HG03097 (cell line): ENCODE measurements around the gene STK39.
"Not testable (repeated sequence)": the region's sequence is repeated elsewhere in the genome, so short reads cannot be mapped to it uniquely, and the experiment has no call there.

Experiments
- ATAC-seq: cut with Tn5 transposase; IDR thresholded peaks from one replicate; pipeline ENCODE4 v1.9.1; 2021; ENCODE audit not compliant: unreplicated experiment, low FRiP score

Gene STK39

DNA sequence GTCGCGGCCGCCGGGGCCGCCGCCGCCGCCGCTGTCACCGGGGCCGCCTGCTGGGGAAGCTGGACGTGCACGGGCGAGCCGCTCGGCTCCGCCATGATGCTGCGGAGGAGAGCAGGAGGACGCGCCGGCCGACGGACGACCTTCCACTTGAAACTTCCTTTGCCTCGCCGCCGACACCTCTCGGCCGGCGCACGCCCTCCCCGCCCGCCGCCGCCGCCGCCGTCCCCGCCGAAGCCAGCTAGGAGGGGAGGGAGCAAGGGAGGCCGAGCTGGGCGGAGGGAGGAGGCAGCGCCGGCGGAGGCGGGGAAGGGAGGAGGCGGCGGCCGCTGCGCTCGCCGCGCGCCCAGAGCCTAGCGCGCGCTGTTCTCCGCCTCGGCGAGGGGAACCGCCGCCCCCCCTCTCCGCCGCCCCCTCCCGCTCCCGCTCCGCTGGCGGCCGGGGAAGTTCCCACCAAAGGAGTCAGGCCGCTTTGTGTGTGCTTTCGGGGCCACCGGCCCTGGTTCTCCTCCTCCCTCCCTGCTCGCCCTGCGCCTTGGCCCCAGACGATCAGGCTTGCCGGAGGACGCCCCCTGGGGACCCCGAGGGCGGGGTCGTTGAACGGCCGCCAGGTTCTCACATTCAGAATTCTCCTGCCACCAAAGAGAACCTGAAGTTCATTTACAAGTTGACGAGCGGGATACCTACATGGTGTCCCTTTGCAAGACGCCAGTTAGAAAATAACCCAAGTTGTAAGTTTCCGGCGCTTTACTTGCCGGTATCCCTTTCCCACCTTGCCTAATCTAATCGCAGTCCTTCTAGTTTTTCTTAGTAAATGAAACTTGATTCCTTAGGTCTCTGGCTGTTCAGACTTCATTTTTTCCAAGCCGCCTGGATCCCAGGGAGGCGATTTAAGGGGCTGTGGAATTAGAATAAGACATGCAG lies at the start of gene STK39:
Gene STK39, minus strand, starts transcription at position 255 of the 921 bp plus-strand sequence. Its CDS starts 160 bp downstream, at position 95.
- ATAC-seq = peak; percentile 62

DNA sequence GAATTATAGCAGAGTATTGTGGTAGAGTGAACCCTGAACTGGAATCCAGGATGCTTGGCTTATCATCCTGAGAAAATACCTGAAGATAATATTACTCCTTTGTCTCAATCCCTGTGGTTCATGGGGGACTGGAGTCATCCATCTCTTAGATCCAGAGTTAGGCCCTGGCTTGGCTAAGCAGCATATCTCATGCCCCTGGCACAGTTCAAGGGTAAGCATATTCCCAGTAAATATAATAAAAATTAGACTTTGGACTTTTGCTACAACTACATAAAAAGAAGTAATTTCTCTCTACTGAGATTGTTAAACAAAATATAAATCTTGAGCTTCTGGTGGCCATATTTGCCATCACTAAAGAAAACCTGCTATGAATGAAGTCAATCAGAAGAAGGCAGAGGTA lies 47.7 kb upstream of the STK39 start:
- no peak for ATAC-seq

DNA sequence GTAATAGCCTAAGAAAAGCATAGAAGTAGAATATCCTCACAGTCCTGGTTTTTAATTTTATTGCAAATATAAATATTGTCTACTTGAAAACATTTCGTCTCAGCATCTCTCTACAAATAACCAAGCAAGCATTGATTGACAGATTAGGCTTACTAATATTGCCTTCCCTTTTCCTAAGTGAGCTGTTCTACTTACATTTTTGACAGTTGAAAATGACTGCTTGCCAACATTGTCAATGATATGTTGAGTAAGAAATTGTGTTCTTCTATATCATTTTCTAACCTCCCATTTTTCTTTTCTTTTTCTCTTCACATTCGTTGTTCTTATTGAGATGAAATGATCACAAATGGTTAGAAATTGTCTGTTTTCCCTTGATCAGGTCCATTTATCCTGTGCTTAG lies 47.0 kb upstream of the STK39 start:
- ATAC-seq = no peak

DNA sequence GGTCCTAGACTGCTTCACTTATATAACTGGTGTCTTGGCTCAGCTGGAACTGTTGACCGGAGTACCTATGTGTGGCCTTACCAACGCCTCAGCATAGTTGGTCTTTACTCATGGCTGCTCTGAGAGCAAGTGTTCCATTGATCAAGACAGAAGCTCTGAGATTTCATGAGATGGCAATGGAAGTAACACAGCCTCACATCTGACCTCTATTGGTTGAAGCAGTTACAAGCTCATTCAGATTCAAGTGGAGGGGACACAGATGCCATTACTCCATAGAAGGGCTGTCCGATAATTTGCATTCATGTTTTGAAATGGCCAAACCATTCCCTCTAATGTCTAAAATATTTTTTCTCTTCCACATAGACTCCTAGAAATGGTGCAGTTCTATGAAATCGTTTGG lies 46.4 kb upstream of the STK39 start:
- no peak for ATAC-seq

DNA sequence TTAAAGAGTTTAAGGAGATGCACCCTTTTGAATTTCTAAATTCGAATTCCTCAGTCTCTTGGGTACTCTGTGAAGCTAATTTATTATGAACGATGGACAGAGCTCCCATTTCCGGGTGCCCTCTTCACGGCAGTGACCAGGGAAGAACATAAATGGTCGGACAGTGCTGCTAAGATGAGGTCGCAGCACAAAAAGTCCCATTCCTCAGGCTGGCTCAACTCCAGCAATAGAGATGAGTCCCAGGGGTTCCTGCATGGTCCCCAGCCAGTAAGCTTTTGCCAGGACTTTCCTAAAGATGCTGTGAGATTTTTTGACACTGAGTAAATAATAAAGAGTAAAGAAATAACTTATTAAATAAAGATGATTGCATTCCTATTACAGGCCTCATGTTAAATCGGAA lies 43.0 kb upstream of the STK39 start:
- ATAC-seq = no peak

DNA sequence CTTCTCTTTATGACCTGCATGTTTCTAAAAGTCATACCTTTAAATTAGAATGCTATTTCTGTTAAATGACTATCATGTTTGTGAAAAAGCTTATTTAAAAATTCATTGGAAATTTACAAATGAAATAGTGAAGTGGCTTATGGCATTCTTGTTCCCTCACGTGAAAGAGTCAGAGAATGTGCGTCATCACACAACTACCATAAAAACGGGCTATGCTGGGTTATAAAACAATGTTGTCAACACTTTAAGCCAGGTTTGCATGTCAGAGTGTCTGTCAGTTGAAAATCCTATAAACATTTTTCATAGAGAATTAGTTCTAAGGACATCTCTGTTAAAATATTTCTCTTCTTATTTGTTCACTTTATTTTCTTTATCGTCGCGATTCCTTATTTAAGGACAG lies 42.5 kb upstream of the STK39 start:
- ATAC-seq = no peak

DNA sequence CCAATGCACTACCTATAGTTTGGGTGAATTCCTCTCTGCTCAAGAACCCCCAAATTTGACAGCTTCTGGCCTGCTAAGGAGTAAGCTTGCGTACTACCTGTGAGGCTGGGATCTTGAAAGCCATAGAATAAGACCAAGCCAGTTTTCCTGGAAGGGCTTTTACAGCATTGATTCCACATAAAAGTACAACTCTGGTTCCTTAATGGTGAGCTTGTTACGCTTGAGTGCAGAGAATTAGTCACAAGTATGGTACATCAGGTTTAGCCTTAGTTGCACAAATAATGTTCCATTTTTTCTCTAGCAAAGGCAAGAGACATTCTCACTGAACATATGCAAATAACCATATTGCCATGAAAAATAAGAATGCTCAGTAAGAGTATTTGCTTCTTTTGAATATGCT lies 39.1 kb upstream of the STK39 start:
- no peak for ATAC-seq

DNA sequence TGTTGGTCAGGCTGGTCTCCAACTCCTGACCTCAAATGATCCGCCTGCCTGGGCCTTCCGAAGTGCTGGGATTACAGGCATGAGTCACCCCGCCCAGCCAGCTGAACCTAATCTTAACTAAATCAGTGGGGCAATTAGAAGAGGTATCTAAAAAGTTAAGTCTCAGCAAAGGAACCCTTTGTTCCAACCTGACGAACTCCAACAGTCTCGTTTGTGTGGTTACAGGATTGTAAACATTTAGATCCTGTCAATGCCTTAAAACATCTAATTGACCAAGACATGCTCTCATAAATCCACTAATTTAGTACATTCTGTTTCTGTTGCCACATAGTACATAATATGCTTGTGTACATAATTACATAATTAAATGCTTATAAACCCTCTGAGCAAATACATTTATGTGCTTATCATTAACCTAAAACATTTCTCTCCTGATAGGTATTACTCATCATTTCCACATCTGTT lies 31.1 kb upstream of the STK39 start:
- no peak for ATAC-seq

DNA sequence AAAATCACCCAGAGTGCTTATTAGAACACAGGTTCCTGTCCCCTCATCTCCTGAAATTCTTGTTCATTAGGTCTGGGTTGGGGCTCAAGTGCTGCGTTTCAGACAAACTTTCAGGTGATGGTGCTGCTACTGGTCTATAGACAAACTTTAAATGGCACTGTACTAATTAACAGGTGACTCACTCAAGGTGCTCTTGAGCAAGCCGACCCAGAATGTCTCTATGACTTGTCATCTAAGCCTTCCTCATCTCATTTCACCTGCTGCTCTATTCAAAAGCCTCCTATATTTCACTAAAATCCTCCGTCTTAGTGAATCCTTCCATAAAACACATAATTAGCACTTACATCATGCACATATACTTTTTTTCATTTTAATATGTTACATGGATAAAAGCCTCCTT lies 29.9 kb upstream of the STK39 start:
- ATAC-seq = no peak

DNA sequence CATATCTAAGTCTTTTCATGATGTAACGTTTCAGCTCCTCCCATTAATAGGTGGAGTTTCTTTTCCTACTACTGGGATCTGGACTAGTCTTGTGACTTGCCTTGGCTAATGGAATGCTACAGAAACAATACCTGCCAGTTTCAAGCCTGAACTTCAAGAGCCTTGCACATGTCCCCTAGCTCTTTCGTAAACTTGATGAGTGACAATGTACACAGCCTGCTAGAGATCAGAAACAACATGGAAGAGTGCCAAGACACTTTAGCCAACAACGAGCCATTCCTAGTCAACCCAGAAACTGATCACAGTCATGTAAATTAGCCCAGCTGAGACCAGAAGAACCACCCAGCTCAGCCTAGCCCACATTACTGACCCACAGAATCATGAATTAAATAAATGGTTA lies 24.8 kb upstream of the STK39 start:
- no peak for ATAC-seq

DNA sequence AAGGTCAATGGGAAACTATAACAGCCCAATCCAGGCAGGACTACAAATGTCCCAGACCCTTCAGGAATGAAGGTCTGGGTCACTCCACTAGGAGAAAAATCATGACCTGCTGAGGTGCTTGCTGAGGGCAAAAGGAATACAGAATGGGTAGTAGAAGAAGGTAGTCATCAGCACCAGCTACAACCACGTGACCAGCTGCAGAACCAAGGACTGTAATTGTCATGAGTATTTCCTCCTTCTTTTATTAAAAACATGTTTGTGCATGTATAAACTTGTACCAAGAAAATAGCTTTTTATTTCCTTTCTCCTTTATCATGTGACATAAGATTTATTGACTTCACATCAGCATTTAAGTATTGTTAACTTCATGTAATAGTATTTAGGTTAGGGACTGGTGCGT lies 15.5 kb upstream of the STK39 start:
- ATAC-seq = not testable (repeated sequence)

DNA sequence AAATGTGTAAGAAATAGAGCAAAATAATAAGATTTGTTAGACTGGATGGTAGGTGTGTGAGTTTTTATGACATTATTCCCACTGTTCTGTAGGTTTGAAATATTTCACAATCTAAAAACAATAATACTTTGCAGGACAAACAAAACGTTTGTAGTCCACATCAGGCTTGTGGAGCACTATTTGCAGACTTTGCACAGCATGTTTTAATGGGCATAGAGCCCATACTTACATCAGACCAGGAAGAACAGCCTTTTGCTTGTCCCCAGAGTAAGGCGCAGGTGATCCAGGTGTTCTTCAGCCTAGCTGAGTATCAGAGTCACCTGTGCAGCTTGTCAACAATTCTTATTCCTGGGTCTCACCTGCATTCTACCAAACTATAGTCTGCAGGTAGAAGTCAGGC lies 9.1 kb upstream of the STK39 start:
- no peak for ATAC-seq

DNA sequence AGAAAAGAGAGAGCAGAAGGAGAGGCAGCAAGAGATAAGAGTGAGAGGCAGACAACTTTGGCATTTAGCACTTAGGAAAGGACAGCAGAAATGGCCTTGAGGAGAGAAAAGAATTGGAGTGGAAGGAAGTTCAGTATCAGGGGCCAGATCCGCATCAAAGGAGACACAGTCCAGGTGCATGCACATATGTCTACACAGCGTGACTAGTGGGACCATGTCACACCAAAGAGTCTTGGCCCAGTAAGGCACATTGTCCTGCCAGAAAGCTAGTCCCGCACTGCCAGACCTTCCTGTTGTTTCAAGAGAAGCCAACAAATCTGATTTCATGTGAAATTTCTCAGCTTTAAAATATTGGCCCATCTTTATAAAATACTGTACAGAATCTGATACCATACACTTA lies 8.5 kb upstream of the STK39 start:
- ATAC-seq = no peak

DNA sequence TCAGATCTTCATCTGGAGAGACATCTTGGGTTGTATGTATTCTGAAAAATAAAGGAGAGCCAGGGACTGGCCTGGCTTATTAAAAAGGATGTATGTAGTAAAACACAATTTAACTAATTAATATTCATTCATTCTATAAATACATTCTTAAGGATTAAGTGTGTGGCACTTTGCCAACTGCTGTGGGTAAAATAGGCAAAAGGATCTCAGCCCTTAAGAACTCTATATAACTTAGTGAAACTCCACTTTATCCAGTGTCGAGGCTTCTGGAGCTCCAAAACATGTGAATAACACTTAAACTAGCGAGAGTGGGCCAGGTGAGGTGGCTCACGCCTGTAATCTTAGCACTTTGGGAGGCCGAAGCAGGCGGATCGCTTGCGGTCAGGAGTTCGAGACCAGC lies 7.7 kb upstream of the STK39 start:
- no peak for ATAC-seq

DNA sequence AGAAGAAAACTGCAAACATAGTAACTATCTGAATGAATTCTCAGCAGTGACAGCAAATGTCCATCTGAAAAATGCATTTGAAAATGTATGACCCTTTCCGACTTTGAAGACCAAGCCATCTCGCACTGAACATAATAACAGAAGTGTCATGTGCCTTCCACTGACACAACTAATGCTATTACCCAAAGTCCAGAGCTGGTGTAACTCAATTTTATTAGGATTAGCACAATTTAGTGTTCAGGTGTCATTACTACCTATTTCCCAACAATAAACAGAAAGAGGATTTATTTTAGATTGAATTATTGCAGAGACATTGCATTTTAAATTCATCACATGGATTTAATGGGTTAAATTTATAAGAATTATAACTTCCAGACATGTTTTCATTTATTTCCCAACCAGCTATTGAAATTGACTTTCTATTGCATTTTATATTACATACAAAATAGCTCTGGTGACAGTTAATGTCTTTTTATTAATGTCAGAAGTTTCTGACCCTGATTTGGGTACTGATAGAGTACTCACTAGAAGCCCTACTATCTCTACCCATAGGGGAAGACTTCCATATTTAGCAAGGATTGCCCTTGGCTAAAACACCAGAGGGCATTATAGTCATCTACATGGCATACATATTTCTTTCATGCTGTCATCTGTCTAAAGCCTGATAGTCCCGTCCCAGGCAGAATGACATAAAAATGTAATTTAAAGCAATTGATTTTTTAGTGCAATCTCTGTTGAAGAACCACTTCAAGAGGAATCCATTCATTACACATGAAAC lies 7.0 kb upstream of the STK39 start:
- ATAC-seq = no peak

DNA sequence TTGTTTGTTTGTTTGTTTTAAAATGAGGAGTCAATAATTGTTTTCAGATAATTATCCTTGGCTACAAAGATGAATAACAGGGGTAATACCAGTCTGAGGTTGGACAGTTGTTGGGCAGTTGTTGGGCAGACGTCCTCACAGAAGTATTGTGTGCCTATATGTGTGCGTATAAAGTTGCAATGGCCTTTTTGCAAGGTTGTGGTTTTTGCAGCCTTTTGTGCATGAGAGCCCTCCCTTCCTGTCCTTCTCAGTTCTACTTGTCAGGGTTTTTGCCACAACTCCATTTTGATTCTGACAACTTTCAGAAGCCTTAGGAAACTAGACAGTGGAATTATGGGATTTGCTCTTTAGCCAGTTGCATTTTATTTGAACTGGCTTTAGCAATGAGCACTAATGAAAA lies 6.0 kb upstream of the STK39 start:
- ATAC-seq = no peak

DNA sequence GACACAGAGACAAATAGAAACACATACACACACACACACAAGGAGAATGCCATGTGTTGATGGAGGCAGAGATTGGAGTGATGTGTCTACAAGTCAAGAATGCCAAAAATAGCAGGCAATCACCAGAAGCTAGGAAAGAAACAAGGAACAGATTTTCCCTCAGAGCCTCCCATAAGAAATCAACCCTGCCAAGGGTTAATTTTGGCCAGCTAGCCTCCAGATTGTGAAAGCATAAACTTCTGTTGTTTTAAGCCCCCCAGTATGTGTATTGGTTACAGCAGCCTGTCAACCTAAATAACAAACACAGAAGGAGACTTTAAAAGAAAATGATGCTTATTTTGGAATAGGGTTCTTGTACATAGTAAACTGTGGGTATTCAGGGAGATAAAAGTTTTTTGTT lies 5.6 kb upstream of the STK39 start:
- no peak for ATAC-seq

DNA sequence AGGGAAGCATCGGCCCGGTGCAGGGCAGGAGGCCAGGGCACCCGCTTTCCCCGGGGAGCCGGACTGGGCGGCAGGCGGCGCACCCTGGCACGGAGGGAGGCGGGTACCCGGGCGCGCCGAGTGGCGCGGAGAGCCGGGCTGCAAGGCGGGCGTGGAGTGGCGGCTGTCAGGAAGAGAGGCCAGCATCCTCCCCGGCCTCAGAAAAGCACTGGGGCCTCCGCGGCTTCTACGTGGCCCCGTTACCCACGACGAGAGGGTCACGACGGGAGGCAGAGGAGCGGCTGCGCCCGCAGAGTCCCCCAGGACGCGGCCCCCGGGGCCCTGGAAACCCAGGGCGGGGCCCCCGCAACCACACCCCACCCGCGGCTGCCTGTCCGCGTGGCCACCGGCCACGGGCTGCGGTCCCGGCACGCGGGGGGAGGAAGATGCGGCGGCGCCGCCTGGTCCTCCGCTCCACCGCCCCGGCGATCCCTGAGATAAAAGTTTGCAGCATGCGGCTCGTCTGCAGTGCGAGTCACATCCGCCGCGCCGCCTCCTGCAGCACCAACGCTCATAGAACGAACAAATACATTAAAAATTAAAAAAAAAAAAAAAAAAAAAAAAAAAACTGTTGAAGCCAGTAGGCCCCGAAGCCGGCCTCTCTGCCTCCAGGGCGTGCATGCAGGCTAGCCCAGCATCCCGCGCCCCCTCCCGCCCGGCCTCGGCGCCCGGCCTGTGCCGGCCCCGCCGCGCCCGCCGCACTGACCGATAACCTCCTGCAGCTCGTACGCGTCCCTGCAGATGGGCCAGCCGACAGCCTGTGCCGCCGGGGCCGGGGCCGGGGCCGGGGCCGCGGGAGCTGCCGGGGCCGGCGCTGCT lies 683 bp downstream of the STK39 start:
- ATAC-seq = peak; percentile 46

DNA sequence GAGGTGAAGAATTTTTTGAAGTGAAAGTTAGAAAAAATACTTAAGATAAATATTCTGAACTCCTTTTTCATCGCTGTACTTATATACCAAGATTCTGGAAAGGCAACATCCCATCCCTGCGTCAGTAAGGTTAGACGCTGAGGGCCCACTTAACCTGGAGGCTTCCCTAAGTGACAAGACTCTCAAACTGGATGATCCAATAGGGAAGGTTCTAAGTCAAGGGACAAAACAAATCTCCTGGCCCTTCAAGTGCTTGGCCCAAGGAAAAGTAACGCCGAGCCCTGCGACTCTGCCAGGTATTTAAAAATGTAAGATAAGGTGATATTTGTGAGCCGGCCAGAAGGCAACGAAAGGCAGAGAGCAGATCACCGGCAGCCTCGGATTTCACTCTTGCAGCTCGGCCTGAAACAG lies 1.3 kb downstream of the STK39 start:
- no peak for ATAC-seq

DNA sequence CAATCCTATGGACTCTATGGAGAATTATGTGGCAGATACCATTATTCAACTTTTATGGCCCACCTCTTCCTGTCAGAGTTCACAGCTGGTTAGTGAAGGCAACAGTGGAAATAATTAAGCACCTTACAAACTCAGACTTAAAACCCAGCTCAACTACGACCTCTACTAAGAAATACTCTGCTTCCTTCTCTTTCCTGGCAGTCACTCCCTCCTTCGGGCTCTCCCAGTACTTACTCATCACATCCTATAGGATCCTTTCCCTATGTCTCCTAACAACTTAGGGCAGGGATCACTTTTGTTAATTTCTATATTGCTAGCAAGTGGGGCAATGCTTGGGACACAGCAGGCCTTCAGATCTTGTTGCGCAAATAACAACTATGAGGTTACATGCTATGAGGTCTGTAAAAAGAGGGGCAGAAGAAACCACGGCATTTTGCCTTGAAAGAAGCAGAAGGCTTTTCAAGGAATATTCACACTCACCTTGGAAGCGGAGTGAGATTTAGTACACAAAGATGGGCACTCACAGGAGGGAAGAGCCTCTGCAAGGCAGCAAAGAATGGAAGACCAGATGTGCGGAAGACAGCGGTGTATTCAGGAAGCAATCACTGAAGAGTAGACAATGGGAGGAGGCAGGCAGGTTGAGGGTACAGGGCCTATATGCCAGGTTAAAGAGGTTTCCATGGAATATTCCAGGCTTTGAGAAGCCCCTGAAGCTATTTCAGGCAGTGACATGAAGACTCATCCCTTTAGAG lies 2.1 kb downstream of the STK39 start:
- no peak for ATAC-seq
